ENCODE data around the gene CASK.
A peak's percentile ranks its signal among the peaks of the same experiment; 100 is the strongest.

Gene CASK

GRCh38 chrX:41827886-41828285 is 95.5 kb downstream of the CASK start:
- DNase-seq: no peak

- DNase-seq: no peak
Observed at GRCh38 chrX:41825796-41826195, 97.6 kb downstream of the CASK start.

DNA sequence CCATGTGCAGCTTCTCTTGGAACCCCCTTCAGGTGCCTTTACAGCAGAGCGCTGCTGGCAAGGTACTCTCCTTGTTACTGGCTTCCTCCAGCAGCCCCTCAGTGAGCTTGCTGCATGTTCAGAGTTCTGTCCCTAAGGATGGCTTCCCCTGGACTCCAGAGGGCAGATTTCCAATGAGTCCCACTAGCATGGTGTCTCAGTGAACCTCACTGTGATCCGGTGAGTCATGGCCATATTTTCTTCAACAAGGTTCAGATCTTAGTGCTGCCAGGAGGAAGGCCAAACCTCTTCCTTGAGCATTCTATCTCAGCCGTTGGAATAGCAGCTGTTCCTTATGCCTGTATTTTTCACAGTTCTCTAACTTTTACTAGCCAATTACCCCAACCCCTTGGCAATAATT is 98.8 kb downstream of the CASK start:
- no peak for DNase-seq

DNA sequence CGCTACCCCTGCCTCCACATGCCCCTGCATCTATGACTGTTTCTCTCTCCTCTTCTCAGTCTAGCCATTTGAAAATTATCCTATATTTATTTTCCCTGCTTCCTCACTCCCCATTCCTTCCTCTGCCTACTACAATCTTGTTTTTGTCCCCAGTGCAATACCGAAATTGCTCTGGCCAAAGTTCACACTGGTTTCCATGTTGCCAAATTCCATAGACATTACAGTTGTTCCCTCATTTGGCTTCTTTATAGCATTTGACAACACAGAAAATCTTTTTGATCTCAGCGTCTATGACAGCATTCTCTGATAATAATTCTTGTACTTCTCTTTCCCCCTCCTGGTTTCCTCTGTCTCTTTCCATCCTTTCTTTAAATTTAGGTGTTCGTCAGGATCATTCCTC is 100.0 kb downstream of the CASK start:
- DNase-seq: no peak

DNA sequence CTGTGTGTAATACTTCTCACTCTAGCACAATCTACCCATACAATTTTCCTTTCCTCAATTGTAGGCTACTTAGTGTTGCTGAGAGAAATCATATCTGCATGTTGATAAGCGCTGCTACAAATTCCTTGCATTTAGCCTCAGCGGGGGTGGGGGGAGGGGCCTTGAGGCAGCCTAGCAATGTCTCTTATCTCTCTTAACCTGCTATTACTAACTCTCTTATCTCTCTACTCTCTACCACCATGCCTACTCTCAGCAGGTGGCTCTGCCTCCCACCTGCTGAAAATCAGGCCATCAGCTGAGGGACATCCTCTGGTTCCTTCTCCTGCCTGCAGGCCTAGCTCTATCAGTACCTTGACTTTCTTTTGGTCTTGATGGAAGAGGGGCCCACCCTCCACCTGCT is 100.5 kb downstream of the CASK start:
- no peak for DNase-seq

DNA sequence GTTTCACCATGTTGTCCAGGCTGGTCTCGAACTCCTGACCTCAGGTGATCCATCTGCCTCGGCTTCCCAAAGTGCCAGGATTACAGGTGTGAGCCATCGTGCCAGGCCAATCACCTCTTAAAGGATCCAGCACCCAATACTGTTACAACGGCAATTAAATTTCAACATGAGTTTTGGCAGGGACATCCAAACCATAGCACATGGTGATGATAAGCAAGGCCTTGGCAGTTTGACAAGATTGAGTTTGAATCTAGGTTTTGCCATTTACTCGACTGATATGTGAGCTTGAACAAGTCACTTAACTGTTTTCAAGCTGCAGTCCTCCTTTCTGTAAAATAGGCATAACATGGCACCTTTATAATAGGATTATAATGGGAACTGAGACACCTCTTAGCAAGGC is 115.3 kb downstream of the CASK start:
- no peak for DNase-seq

DNA sequence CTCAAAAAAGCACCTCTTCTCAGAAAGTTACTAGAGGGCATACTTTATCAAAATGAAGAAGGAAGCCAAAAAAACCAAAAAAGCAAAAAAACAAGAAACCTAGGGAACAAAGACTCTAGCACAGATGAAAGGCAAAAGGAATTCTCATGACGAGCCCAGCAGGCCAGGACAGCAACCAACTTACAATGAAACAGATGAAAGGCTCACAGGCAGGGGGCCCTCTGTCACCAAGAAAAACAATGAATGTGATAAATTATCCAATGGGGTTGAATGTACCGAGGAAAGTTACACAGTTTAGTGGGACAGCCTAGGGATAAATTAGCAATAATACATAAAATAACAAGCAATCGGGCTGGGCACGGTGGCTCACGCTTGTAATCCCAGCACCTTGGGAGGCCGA is 120.4 kb downstream of the CASK start:
- DNase-seq: no peak

DNA sequence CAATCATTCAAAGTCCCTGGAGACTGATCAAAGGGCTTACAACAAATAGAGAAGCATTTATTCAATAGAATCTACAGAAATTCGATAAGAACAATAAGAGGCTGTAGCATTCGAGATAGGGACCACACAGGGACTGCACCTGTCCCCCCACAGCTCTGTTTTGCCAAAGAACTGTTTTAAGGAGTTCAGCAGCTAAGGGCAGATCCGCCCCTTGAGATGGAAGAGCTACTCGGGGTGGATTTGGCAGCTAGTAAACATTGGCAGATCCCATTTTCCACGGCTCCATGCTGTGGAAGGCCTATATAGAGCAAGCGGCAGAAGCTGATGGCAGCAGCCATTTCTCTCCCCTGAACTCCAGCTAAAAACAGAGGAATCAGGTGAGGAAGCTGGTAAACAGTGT is 123.7 kb downstream of the CASK start:
- DNase-seq: no peak

GRCh38 chrX:41796577-41796976 is 126.8 kb downstream of the CASK start:
- no peak for DNase-seq

DNA sequence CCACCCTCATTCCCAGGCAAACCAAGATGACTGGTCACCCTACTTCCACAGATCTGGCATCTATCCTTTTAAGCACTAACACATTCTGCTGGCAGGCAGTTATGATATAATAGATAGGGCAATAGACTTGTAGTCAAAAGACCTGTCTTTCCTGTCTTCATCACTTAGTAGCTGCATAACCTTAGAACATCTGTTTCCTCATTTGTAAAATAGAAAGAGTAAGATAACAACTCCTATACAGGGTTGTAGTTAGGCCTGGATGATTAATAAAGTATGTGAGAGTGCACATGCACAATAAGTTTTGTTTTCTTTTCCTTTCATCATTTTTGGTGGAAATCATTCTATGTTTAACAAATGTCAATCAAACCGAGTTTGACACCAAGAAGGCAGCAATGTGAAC is 127.3 kb downstream of the CASK start:
- DNase-seq: no peak

GRCh38 chrX:41789374-41789773 is 134.0 kb downstream of the CASK start:
- no peak for DNase-seq

DNA sequence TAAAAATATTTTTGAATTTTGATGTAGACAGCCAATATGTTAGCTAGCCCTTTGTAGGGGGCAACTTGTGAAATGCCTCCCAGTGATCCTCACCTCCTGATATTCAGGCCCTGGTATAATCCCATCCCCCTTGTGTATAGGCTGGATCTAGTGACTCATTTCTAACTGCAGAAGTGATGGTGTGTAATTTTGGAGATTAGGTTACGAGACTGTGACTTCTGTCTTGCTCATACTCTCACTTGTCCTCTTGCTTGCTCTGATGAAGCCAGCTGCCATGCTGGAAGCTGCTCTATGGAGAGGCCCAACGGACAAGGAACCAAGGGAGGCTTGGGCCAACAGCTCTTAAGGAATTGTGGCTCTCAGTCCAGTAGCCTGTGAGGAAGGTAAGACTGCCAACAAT is 137.7 kb downstream of the CASK start:
- no peak for DNase-seq

GRCh38 chrX:41781500-41781899 is 141.9 kb downstream of the CASK start:
- peak in 1 of 2 donors; percentile 14 for DNase-seq

DNA sequence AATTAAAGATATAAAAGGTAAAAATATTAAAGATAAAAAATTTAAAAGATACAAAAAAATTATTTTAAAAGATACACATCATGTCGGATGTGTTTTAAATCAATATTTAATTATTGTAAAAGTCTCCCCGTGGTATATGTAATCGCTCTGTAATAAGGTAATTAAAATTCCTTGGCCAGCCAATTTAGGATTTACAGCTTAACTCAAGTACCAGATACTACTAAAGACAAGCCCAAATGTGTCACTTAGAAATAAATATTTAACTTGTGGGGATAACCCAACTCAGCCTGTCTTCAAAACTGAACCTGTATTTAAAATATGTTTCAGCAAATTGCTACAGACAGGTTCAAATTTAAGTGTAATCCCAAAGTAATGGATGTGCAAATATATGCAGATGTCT is 143.4 kb downstream of the CASK start:
- DNase-seq: no peak

- DNase-seq: no peak
Observed at GRCh38 chrX:41779030-41779564, 144.3 kb downstream of the CASK start.

- no peak for DNase-seq
Observed at GRCh38 chrX:41761702-41762101, 161.7 kb downstream of the CASK start.

GRCh38 chrX:41761169-41761568 is 162.2 kb downstream of the CASK start:
- DNase-seq: no peak

DNA sequence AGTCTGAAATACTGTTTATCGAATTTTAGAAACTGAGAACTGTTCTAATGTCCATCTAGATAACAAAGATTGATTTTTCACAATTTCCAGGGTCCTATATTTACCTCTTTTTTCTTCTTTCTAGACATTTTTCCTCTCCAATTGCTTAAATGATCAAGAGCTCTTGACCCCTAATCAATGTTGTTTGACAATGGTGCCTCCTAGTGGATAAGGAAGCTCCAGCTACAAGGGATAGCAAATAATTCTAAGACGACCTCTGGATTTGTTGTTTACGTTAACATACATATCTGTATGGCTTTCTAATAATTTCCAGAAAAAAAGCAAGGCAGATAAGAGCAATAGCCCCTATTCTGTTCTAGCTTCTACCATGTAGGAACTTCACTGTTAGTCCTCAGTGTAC is 163.5 kb downstream of the CASK start:
- no peak for DNase-seq

- no peak for DNase-seq
Observed at GRCh38 chrX:41758401-41758800, 165.0 kb downstream of the CASK start.

GRCh38 chrX:41750716-41751115 is 172.6 kb downstream of the CASK start:
- no peak for DNase-seq

GRCh38 chrX:41739871-41740270 is 183.5 kb downstream of the CASK start:
- DNase-seq: no peak

- DNase-seq: no peak
Observed at GRCh38 chrX:41737065-41737464, 186.3 kb downstream of the CASK start.

GRCh38 chrX:41734530-41734929 is 188.8 kb downstream of the CASK start:
- DNase-seq: no peak

- no peak for DNase-seq
Observed at GRCh38 chrX:41733939-41734338, 189.4 kb downstream of the CASK start.

DNA sequence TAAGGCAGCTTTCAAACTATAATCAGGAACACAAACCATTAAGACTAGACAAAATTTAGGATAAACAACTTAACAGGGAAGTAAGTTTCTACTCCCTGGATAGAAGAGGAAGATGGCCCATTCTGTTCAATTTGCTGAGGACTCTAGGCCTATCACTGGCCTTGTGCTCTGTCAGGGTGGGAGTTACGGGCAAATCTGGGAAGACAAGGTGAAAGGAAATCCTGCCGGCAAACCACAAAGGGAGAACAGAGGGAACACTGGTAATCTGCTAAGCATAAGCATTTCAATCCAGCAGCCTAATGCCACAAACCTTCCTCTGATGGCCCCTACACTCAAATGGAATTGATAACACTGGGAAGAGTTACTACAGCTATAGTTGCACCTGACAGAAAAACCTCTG is 191.1 kb downstream of the CASK start:
- no peak for DNase-seq

GRCh38 chrX:41730081-41730480 is 193.3 kb downstream of the CASK start:
- no peak for DNase-seq
